ENCODE data around the gene VWA5B2. TPM values are rescaled to one million over a fixed set of nuclear protein-coding genes. Genes with fewer than 3 reads are reported as not detected.

VWA5B2 gene
- polyA plus RNA-seq, 3 donors, result 1.3 to 2.7 (median 1.8) TPM

Other genes starting within 250 kb of the VWA5B2 start
- 10 to 100 TPM; 49.7 to 75.7 (median 51.7) TPM for gene ABCC5, start 211.7 kb upstream of the VWA5B2 start, polyA plus RNA-seq (ENCODE audit: insufficient read length in 3 of 3)
- gene HTR3D, start 197.8 kb upstream of the VWA5B2 start, polyA plus RNA-seq (ENCODE audit: insufficient read length in 3 of 3), result not detected
- not detected for gene HTR3C, start 176.5 kb upstream of the VWA5B2 start, polyA plus RNA-seq (ENCODE audit: insufficient read length in 3 of 3)
- under 1 TPM in 1 of 3 donors, not detected in 2; 0.11 TPM for gene HTR3E, start 132.5 kb upstream of the VWA5B2 start, polyA plus RNA-seq (ENCODE audit: insufficient read length in 3 of 3)
- 10 to 100 TPM; 48.6 to 56.2 (median 49.6) TPM for gene EIF2B5, start 94.2 kb upstream of the VWA5B2 start, polyA plus RNA-seq (ENCODE audit: insufficient read length in 3 of 3)
- gene DVL3, start 74.2 kb upstream of the VWA5B2 start, polyA plus RNA-seq (ENCODE audit: insufficient read length in 3 of 3), result 10 to 100 TPM; 65.4 to 89.1 (median 83.6) TPM
- gene AP2M1, start 54.7 kb upstream of the VWA5B2 start, polyA plus RNA-seq (ENCODE audit: insufficient read length in 3 of 3), result 100 to 1,000 TPM; 329 to 372 (median 369) TPM
- 10 to 100 TPM; 57.6 to 71.1 (median 60.9) TPM for gene ABCF3, start 43.4 kb upstream of the VWA5B2 start, polyA plus RNA-seq (ENCODE audit: insufficient read length in 3 of 3)
- gene ALG3, start 19.4 kb downstream of the VWA5B2 start, polyA plus RNA-seq (ENCODE audit: insufficient read length in 3 of 3), result 10 to 100 TPM; 29.2 to 38.1 (median 35.1) TPM
- 1 to 10 TPM; 2.2 to 3.2 (median 3.0) TPM for gene EEF1AKMT4, start 20.1 kb downstream of the VWA5B2 start, polyA plus RNA-seq (ENCODE audit: insufficient read length in 3 of 3)
- gene CAMK2N2, start 32.0 kb downstream of the VWA5B2 start, polyA plus RNA-seq (ENCODE audit: insufficient read length in 3 of 3), result under 1 TPM in 2 of 3 donors, not detected in 1; 0.17 to 0.33 TPM
- gene ECE2, start 46.4 kb downstream of the VWA5B2 start, polyA plus RNA-seq (ENCODE audit: insufficient read length in 3 of 3), result not detected
- 100 to 1,000 TPM; 210 to 252 (median 223) TPM for gene PSMD2, start 69.7 kb downstream of the VWA5B2 start, polyA plus RNA-seq (ENCODE audit: insufficient read length in 3 of 3)
- 100 to 1,000 TPM; 171 to 242 (median 221) TPM for gene EIF4G1, start 85.0 kb downstream of the VWA5B2 start, polyA plus RNA-seq (ENCODE audit: insufficient read length in 3 of 3)
- gene FAM131A, start 108.0 kb downstream of the VWA5B2 start, polyA plus RNA-seq (ENCODE audit: insufficient read length in 3 of 3), result 10 to 100 TPM in 2 of 3 donors, 1 to 10 TPM in 1; 9.7 to 17.2 (median 12.9) TPM
- gene CLCN2, start 132.0 kb downstream of the VWA5B2 start, polyA plus RNA-seq (ENCODE audit: insufficient read length in 3 of 3), result 10 to 100 TPM in 2 of 3 donors, 1 to 10 TPM in 1; 9.7 to 14.0 (median 11.5) TPM
- gene POLR2H, start 132.1 kb downstream of the VWA5B2 start, polyA plus RNA-seq (ENCODE audit: insufficient read length in 3 of 3), result 100 to 1,000 TPM in 1 of 3 donors, 10 to 100 TPM in 2; 87.2 to 115 (median 91.0) TPM
- 1 to 10 TPM; 1.8 to 2.4 (median 2.0) TPM for gene THPO, start 148.6 kb downstream of the VWA5B2 start, polyA plus RNA-seq (ENCODE audit: insufficient read length in 3 of 3)
- 10 to 100 TPM; 10.5 to 19.0 (median 14.2) TPM for gene CHRD, start 150.5 kb downstream of the VWA5B2 start, polyA plus RNA-seq (ENCODE audit: insufficient read length in 3 of 3)

All from renal cortex interstitium (tissue), 3 donors.